ENCODE measurements around the gene PLPP4.

Gene PLPP4

GRCh38 chr10:120456626-120457430, at the start of gene PLPP4:
Gene PLPP4, plus strand, starts transcription at chr10:120457227. Its CDS starts 79 bp downstream, at chr10:120457306.
- peak; percentile 41 for DNase-seq

- no peak for DNase-seq
Observed at GRCh38 chr10:120409816-120410215, 47.2 kb upstream of the PLPP4 start.

GRCh38 chr10:120414946-120415345, 42.1 kb upstream of the PLPP4 start:
- no peak for DNase-seq

- DNase-seq: no peak
Observed at GRCh38 chr10:120415709-120416330, 41.2 kb upstream of the PLPP4 start.

- no peak for DNase-seq
Observed at GRCh38 chr10:120420421-120420820, 36.6 kb upstream of the PLPP4 start.

GRCh38 chr10:120421250-120421649, 35.8 kb upstream of the PLPP4 start:
- no peak for DNase-seq

GRCh38 chr10:120422457-120422856, 34.6 kb upstream of the PLPP4 start:
- no peak for DNase-seq

GRCh38 chr10:120423431-120424197, 33.4 kb upstream of the PLPP4 start:
- DNase-seq: peak; percentile 31

- no peak for DNase-seq
Observed at GRCh38 chr10:120424198-120424464, 32.9 kb upstream of the PLPP4 start.

GRCh38 chr10:120426306-120426705, 30.7 kb upstream of the PLPP4 start:
- no peak for DNase-seq

GRCh38 chr10:120428754-120429153, 28.3 kb upstream of the PLPP4 start:
- DNase-seq: no peak

GRCh38 chr10:120429395-120429794, 27.6 kb upstream of the PLPP4 start:
- DNase-seq: no peak

- DNase-seq: no peak
Observed at GRCh38 chr10:120431251-120431651, 25.8 kb upstream of the PLPP4 start.

GRCh38 chr10:120432209-120432608, 24.8 kb upstream of the PLPP4 start:
- no peak for DNase-seq

GRCh38 chr10:120433141-120433540, 23.9 kb upstream of the PLPP4 start:
- DNase-seq: no peak

- DNase-seq: no peak
Observed at GRCh38 chr10:120436439-120437112, 20.5 kb upstream of the PLPP4 start.

- DNase-seq: no peak
Observed at GRCh38 chr10:120437541-120437940, 19.5 kb upstream of the PLPP4 start.

- DNase-seq: no peak
Observed at GRCh38 chr10:120451968-120452367, 5.1 kb upstream of the PLPP4 start.

GRCh38 chr10:120453319-120453718, 3.7 kb upstream of the PLPP4 start:
- no peak for DNase-seq

GRCh38 chr10:120453886-120454285, 3.1 kb upstream of the PLPP4 start:
- DNase-seq: no peak

GRCh38 chr10:120455004-120455403, 2.0 kb upstream of the PLPP4 start:
- no peak for DNase-seq

- no peak for DNase-seq
Observed at GRCh38 chr10:120455606-120456005, 1.4 kb upstream of the PLPP4 start.

GRCh38 chr10:120456143-120456625, 843 bp upstream of the PLPP4 start:
- no peak for DNase-seq

All from NCI-H2227 treated with DMSO at 0.1 percent for 48 hours (cell line).